WERI-Rb-1 (cell line): Measurements from ENCODE around the gene TRAM2.

Source experiments
- DNase-seq: peaks from one replicate; pipeline ENCODE4 v3.0.0-alpha.2; 2020
- H3K27ac ChIP-seq: fragments of 250-450 bp; sonication (Bioruptor Pico); 2 replicates; pipeline ENCODE4 v1.5.1; 2020; ENCODE audit warnings: mild to moderate bottlenecking, moderate library complexity
- H3K27me3 ChIP-seq: fragments of 250-450 bp; sonication (Bioruptor Pico); 2 replicates; pipeline ENCODE4 v1.5.1; 2021; ENCODE audit warnings: mild to moderate bottlenecking, low read depth, moderate library complexity; ENCODE audit not compliant: insufficient read depth, severe bottlenecking
- H3K36me3 ChIP-seq: fragments of 250-450 bp; sonication (Bioruptor Pico); 2 replicates; pipeline ENCODE4 v1.5.1; 2020; ENCODE audit warnings: mild to moderate bottlenecking, moderate library complexity
- H3K4me3 ChIP-seq: 2 replicates; pipeline ENCODE4 v1.5.1; 2011; ENCODE audit warnings: low read depth, mild to moderate bottlenecking, control low read depth, low read length
- H3K9me3 ChIP-seq: fragments of 250-450 bp; sonication (Bioruptor Pico); 2 replicates; pipeline ENCODE4 v1.5.1; 2021; ENCODE audit warnings: mild to moderate bottlenecking, moderate library complexity; ENCODE audit not compliant: severe bottlenecking
- CTCF ChIP-seq: IDR thresholded peaks from 2 replicates; pipeline ENCODE4 v1.5.1; 2011; ENCODE audit warnings: low read depth, mild to moderate bottlenecking, control low read depth, inconsistent platforms, low read length

Gene TRAM2

GRCh38 chr6:52591832-52592231 is 15.0 kb upstream of the TRAM2 start:
- Histone ChIP-seq H3K27ac (no peak overlapping the region), H3K27me3 (no peaks in the 10 kb centered on the region), H3K36me3 (no peaks in the 10 kb centered on the region), H3K9me3 (no peaks in the 10 kb centered on the region), H3K4me3 (no peak overlapping the region)
- no peak for DNase-seq
- TF ChIP-seq CTCF = no peak

- H3K27ac ChIP-seq = no peak overlapping the region
- DNase-seq = peak; percentile 40
- H3K36me3 ChIP-seq = no peaks in the 10 kb centered on the region
- no peaks in the 10 kb centered on the region for H3K9me3 ChIP-seq
- peak; percentile 58 for TF ChIP-seq CTCF
- no peak overlapping the region for H3K4me3 ChIP-seq
- H3K27me3 ChIP-seq = no peaks in the 10 kb centered on the region
Observed at GRCh38 chr6:52590152-52590891, 13.5 kb upstream of the TRAM2 start.

GRCh38 chr6:52588710-52589091 is 11.8 kb upstream of the TRAM2 start:
- TF ChIP-seq CTCF = no peak
- Histone ChIP-seq H3K27me3 (no peaks in the 10 kb centered on the region), H3K9me3 (no peaks in the 10 kb centered on the region), H3K4me3 (no peak overlapping the region), H3K27ac (no peak overlapping the region), H3K36me3 (no peaks in the 10 kb centered on the region)
- DNase-seq = no peak

GRCh38 chr6:52588087-52588709 is 11.3 kb upstream of the TRAM2 start:
- Histone ChIP-seq H3K27me3 (no peaks in the 10 kb centered on the region), H3K9me3 (no peaks in the 10 kb centered on the region), H3K36me3 (no peaks in the 10 kb centered on the region), H3K4me3 (no peak overlapping the region), H3K27ac (no peak overlapping the region)
- no peak for DNase-seq
- TF ChIP-seq CTCF = no peak

GRCh38 chr6:52587001-52587400 is 10.1 kb upstream of the TRAM2 start:
- DNase-seq = no peak
- no peak for TF ChIP-seq CTCF

More at GRCh38 chr6:52587001-52587400, 10.1 kb upstream of the TRAM2 start:
- no peaks in the 10 kb centered on the region for H3K27me3 ChIP-seq
- no peaks in the 10 kb centered on the region for H3K9me3 ChIP-seq
- H3K4me3 ChIP-seq = no peak overlapping the region
- H3K36me3 ChIP-seq = no peaks in the 10 kb centered on the region
- H3K27ac ChIP-seq = no peak overlapping the region
